ENCODE measurements around the gene THAP9. TPM values are rescaled to one million over a fixed set of nuclear protein-coding genes. Genes with fewer than 3 reads are reported as not detected.
"Not testable (repeated sequence)": the region's sequence is repeated elsewhere in the genome, so short reads cannot be mapped to it uniquely, and the experiment has no call there.

THAP9 gene, protein sequence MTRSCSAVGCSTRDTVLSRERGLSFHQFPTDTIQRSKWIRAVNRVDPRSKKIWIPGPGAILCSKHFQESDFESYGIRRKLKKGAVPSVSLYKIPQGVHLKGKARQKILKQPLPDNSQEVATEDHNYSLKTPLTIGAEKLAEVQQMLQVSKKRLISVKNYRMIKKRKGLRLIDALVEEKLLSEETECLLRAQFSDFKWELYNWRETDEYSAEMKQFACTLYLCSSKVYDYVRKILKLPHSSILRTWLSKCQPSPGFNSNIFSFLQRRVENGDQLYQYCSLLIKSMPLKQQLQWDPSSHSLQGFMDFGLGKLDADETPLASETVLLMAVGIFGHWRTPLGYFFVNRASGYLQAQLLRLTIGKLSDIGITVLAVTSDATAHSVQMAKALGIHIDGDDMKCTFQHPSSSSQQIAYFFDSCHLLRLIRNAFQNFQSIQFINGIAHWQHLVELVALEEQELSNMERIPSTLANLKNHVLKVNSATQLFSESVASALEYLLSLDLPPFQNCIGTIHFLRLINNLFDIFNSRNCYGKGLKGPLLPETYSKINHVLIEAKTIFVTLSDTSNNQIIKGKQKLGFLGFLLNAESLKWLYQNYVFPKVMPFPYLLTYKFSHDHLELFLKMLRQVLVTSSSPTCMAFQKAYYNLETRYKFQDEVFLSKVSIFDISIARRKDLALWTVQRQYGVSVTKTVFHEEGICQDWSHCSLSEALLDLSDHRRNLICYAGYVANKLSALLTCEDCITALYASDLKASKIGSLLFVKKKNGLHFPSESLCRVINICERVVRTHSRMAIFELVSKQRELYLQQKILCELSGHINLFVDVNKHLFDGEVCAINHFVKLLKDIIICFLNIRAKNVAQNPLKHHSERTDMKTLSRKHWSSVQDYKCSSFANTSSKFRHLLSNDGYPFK
- total RNA-seq (2014; rRNA removed; shearing (Covaris generic)): 1.5 and 3.3 TPM in 2 replicates

GRCh38 chr4:82900411-82901182 is at the start of gene THAP9:
Gene THAP9 (plus strand): TSS chr4:82900735. CDS start chr4:82900803, 68 bp downstream.
- DNase-seq (ENCODE audit: low spot score): peak; percentile 99

DNA sequence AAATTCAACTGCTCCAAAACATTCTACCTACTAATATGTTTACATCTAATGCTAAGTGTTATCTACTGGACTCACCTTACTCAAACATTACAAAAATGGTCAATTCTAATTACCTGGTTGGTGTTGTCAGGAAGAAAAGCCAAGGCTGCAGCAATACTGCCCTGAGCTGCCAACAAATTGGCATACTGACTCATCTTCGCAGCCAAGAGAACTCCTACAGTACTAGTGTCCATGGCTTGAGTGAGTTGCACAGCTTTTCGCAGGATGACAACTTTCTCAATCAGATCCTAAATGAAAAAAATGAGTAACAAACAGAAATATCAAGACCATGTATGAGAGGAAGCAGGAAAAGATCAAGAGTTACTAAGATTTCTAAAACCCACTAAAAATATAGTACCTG is 49.2 kb upstream of the THAP9 start:
- DNase-seq (ENCODE audit: low spot score): no peak

DNA sequence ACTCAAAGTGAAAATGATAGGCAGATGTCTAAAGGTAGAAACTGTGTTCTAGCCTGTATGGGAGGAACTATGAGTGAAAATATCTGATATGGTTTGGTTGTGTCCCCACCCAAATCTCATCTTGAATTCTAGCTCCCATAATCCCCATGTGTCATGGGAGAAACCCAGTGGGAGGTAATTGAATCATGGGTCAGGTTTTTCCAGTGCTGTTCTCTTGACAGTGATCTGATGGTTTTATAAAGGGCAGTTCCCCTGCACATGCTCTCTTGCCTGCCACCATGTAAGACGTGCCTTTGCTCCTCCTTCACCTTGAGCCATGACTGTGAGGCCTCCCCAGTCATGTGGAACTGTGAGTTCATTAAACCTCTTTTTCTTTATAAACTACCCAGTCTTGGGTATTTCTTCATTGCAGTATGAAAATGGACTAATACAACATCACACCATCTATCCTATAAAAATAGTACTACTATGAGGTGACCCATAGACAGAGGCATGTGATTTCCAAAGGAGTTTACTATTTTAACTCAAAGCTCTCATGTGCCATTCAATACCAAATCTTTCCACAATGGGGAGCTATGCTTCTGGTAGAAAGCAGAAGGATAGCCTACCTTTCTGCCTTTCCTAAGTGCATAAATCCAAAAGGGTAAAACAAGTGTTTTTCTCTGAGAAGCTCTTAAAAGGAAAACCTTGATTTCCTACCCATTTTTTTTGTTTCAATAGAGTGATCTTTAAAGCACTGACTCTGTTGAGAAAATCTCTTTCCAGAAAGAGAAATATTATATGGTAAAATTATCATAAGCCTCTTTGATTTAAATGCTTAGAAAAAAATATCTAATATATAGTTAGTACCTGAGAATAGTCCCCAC is 48.4 kb upstream of the THAP9 start:
- DNase-seq (ENCODE audit: low spot score): peak; percentile 32

DNA sequence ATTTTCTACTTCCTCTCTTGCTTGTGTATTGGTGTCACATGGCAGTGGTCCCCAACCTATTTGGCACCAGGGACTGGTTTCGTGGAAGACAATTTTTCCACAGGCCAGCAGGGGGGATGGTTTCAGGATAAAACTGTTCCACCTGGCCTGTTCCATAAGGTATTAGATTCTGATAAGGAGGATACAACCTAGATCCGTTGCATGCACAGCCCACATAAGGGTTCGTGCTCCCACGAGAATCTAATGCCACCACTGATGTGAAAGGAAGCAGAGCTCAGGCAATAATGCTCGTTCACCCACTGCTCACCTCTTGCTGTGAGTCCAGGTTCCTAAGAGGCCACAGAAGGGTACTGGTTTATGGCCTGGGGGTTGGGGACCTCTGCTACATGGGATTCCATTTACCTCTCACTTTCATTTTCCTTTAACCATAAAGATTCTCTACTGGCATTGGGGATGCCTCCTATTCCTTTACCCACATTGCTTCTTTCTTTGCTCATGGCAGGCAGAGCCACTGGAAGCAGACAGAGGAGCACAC is 47.7 kb upstream of the THAP9 start:
- DNase-seq (ENCODE audit: low spot score): no peak

- DNase-seq (ENCODE audit: low spot score): not testable (repeated sequence)
Measured at GRCh38 chr4:82860487-82860886, 40.0 kb upstream of the THAP9 start.

DNA sequence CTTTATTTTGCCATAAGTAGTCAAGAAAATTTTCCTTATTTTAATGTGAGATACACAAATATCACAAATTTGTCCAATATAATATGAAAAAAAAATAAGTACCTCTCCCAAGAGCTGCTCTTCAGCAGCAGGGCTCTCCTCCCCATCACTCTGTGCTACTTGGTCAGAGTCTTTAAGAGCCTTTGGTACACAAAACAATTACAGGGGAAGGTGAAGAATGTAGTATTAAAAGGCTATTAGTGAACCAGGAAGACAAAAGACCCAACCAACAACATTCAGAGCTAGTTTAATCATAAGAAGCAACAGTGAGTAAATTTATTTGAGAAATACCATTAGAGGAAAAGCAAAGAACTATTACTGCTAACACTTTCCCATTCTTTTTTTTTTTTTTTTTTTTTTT is 39.0 kb upstream of the THAP9 start:
- no peak for DNase-seq (ENCODE audit: low spot score)

- DNase-seq (ENCODE audit: low spot score): no peak
Measured at GRCh38 chr4:82864336-82864979, 36.1 kb upstream of the THAP9 start.

DNA sequence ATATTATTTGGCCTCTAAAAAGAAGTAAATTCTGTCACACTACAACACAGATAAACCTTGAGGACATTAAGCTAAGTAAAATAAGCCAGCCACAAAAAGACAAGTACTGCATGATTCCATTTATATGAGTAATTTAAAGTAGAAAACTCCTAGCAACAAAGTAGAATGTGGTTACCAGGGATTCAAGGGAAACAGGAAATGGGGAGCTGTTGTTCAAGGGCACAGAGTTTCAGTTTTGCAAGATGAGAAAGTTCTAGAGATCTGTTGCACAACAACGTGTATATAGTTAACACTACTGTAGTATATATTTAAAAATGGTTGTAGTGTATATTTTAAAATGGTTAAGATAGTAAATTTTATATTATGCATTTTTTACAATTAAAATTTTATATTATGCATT is 34.9 kb upstream of the THAP9 start:
- DNase-seq (ENCODE audit: low spot score): peak; percentile 68

DNA sequence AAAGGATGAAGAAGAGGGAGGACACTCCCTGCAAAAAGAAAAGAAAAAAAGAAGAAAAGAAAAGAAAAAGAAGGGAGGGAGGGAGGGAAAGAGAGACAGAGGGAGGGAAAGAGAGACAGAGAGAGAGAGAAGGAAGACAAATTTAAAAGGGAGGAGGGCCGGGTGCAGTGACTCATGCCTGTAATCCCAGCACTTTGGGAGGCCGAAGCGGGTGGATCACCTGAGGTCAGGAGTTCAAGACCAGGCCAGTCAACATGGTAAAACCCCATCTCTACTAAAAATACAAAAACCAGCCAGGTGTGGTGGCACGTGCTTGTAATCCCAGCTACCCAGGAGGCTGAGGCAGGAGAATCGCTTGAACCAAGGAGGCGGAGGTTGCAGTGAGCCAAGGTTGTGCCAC is 34.5 kb upstream of the THAP9 start:
- not testable (repeated sequence) for DNase-seq (ENCODE audit: low spot score)

GRCh38 chr4:82866706-82867385 is 33.7 kb upstream of the THAP9 start:
- DNase-seq (ENCODE audit: low spot score): no peak

DNA sequence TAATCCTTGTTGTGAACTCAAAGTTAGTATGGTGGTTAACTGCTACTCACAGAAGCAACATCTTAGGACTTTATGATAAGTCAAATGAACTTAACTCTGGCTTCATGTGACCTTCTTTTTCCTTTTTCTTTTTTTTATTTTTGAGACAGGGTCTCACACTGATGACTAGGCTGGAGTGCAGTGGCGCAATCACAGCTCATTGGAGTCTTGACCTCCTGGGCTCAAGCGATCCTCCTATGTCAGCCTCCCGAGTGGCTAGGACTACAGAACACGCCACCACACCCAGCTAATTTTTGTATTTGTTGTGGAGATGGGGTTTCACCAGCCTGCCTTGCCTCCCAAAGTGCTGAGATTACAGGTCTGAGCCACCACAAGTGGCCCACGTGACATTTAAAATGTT is 32.0 kb upstream of the THAP9 start:
- no peak for DNase-seq (ENCODE audit: low spot score)

DNA sequence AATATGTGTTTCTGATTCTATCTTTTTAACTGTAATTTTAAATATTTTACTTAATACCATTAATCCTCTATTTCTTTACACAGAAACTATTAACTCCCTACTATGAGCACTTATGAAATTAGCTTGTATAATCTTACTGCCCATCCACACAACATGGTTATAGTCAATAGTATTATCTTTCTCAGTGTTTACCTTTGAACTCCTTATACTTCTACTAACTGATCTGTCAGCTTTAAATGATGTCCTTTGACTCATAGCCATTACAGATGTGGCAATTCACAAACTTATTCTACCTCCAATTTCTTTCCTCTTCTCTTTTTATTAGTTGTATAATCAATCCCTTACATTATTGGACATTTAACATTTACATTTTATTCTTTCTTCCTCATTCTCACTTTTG is 15.1 kb upstream of the THAP9 start:
- no peak for DNase-seq (ENCODE audit: low spot score)

- no peak for DNase-seq (ENCODE audit: low spot score)
Measured at GRCh38 chr4:82886147-82886942, 14.2 kb upstream of the THAP9 start.

GRCh38 chr4:82889287-82889686 is 11.2 kb upstream of the THAP9 start:
- no peak for DNase-seq (ENCODE audit: low spot score)

DNA sequence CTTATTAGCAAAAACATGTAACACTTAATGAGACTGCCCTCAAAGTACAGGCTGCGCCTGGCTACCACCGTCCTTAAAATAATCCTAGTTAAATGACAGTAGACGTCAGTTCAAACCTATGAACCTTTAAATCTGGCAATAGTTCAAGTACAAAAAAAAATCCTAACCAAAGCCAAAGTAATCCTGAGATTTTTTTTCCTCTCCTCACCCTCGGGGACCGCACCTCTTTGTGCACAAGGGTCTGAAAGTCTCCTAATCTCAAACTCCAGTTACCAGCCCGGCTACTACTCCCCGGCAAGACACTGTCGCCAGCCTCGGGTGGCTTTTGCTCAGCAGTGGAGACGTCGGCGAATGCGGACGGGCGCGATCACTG is 10.0 kb upstream of the THAP9 start:
- no peak for DNase-seq (ENCODE audit: low spot score)

- DNase-seq (ENCODE audit: low spot score): peak; percentile 94
Measured at GRCh38 chr4:82890901-82891706, 9.4 kb upstream of the THAP9 start, which contains the start of gene SEC31A. Gene SEC31A (minus strand): TSS chr4:82891153. CDS start chr4:82881936, 9,217 bp downstream.

- DNase-seq (ENCODE audit: low spot score): no peak
Measured at GRCh38 chr4:82891707-82892466, 8.6 kb upstream of the THAP9 start.
